ENCODE results near the gene MBNL1. TPM values are rescaled to one million over a fixed set of nuclear protein-coding genes. Genes with fewer than 3 reads are reported as not detected.

MBNL1 gene
- total RNA-seq, 4 donors from 2014 or later: 152 to 286 (median 228) TPM

DNA sequence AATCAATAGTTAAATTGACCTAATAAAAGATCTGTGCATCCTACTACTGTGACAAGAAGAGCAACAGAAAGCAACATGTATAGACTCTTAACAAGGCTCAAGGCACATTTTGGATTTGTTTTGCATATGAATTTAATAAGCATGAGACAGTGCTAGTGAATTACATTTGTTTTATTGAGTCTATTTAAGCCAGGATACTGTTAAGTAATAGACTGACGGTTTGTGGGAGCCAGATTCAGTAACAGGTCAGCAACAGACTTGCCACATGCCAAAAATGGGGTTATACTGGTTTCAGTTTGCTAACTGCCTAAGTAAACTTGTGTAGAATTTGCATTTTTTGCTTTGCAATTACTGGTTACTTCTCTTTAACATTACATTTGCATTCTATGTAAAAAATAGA, 54.0 kb downstream of the MBNL1 start:
- no peak for DNase-seq (ENCODE audit: low spot score in 2 of 2)
- no peak for TF ChIP-seq POLR2A (IDR thresholded peaks at IDR 0.05)
- TF ChIP-seq, protein P1, sequence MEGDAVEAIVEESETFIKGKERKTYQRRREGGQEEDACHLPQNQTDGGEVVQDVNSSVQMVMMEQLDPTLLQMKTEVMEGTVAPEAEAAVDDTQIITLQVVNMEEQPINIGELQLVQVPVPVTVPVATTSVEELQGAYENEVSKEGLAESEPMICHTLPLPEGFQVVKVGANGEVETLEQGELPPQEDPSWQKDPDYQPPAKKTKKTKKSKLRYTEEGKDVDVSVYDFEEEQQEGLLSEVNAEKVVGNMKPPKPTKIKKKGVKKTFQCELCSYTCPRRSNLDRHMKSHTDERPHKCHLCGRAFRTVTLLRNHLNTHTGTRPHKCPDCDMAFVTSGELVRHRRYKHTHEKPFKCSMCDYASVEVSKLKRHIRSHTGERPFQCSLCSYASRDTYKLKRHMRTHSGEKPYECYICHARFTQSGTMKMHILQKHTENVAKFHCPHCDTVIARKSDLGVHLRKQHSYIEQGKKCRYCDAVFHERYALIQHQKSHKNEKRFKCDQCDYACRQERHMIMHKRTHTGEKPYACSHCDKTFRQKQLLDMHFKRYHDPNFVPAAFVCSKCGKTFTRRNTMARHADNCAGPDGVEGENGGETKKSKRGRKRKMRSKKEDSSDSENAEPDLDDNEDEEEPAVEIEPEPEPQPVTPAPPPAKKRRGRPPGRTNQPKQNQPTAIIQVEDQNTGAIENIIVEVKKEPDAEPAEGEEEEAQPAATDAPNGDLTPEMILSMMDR (IDR thresholded peaks at IDR 0.05): no peak
- intact Hi-C loops (cut with DNase I; ENCODE audit: low total_unique reads): no loop called here
- 0 to 3% methylated on average over 1 of the region's 1 CpG for WGBS, 2 donors
- H3K4me3 ChIP-seq (ENCODE audit: low read depth, poor library complexity, severe bottlenecking): no peak overlapping the region

DNA sequence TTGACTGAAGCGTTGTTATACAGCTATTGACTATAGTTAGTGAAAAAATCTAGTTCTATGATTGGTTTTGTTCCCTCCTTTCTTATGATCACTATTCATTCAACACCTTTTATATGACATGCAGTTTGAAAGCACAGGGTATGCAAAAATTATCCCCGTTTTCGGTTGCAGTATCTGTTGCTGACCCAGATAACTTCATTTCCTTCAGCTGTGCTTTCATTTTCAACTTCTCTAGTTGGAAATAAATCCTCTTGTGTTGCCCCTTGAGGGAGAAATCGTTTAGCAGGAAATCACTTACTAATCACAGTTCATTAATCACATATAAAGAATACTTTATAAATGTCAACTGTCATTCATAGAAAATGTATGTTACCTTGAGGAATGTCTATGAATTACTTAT, 55.1 kb downstream of the MBNL1 start:
- 48 to 50% methylated on average over 4 of the region's 4 CpGs for WGBS, 2 donors
- no peak overlapping the region for H3K4me3 ChIP-seq (ENCODE audit: low read depth, poor library complexity, severe bottlenecking)

DNA sequence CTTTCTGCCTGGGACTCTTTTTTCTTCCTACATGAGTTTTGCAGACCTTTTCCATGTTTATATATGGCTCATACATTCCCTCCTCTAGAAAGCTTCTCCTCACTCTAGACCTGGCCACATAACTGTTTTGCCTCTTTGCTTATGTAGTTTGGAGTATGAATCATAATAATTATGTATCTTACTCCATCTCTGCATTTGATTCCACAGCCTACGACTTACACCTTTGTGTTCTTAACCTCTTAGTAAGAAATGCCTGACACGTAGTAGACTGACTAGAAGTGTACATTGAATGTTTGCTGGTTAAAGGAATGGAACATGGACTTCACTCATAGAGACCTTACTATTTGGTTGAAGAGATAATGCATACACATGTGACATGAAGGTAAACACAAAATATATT, 56.4 kb downstream of the MBNL1 start:
- 62 to 68% methylated on average over 2 of the region's 2 CpGs for WGBS, 2 donors
- intact Hi-C loops (cut with DNase I; ENCODE audit: low total_unique reads): no loop called here
- no peak for DNase-seq (ENCODE audit: low spot score in 2 of 2)
- TF ChIP-seq, protein P1 (IDR thresholded peaks at IDR 0.05): no peak
- TF ChIP-seq POLR2A (IDR thresholded peaks at IDR 0.05): no peak
- H3K4me3 ChIP-seq (ENCODE audit: low read depth, poor library complexity, severe bottlenecking): no peak overlapping the region

More for the DNA sequence above, 55.1 kb downstream of the MBNL1 start:
- no peak for DNase-seq (ENCODE audit: low spot score in 2 of 2)
- TF ChIP-seq POLR2A (IDR thresholded peaks at IDR 0.05): no peak
- TF ChIP-seq, protein P1 (IDR thresholded peaks at IDR 0.05): no peak
- intact Hi-C loops (cut with DNase I; ENCODE audit: low total_unique reads): no loop called here

DNA sequence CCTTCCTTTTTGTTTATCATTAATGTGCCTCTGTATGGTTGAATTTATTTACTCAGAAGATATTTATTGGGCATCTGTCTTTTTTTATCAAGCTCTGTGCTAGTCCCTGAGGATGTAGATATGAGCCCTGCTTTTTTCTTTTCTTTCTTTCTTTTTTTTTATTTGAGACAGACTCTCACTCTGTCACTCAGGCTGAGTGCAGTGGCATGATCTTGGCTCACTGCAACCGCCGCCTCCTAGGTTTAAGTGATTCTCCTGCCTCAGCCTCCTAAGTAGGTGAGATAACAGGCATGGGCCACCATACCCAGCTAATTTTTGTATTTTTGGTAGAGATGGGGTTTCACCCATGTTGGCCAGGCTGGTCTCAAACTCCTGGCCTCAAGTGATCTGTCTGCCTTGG, 58.5 kb downstream of the MBNL1 start:
- intact Hi-C loops (cut with DNase I; ENCODE audit: low total_unique reads): no loop called here
- no peak for TF ChIP-seq POLR2A (IDR thresholded peaks at IDR 0.05)
- TF ChIP-seq, protein P1 (IDR thresholded peaks at IDR 0.05): no peak
- 100% methylated on average over 2 of the region's 2 CpGs for WGBS, 2 donors
- no peak overlapping the region for H3K4me3 ChIP-seq (ENCODE audit: low read depth, poor library complexity, severe bottlenecking)
- no peak for DNase-seq (ENCODE audit: low spot score in 2 of 2)

DNA sequence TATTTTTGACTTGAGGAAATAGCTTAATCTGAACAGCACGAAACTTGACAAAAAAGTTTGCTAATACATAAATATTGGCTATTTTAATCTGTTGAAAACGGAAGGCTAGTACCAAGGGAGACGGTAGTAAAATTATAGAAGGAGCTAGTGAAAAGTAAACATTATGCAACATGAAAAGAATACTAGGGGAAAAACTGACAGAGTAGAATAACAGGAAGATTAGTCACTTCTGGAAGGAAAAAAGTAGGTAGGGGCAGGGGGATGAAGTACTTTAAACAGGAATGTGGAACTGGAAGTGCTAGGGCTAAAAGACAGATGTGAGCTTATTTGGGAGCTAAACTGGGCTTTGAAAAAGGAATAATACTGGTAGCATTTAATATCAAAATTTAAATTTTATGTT, 60.1 kb downstream of the MBNL1 start:
- H3K4me3 ChIP-seq (ENCODE audit: low read depth, poor library complexity, severe bottlenecking): no peak overlapping the region
- TF ChIP-seq, protein P1 (IDR thresholded peaks at IDR 0.05): no peak
- no peak for TF ChIP-seq POLR2A (IDR thresholded peaks at IDR 0.05)
- no peak for DNase-seq (ENCODE audit: low spot score in 2 of 2)
- WGBS, 2 donors: 37 to 42% methylated on average over 3 of the region's 3 CpGs
- intact Hi-C loops (cut with DNase I; ENCODE audit: low total_unique reads): no loop called here

DNA sequence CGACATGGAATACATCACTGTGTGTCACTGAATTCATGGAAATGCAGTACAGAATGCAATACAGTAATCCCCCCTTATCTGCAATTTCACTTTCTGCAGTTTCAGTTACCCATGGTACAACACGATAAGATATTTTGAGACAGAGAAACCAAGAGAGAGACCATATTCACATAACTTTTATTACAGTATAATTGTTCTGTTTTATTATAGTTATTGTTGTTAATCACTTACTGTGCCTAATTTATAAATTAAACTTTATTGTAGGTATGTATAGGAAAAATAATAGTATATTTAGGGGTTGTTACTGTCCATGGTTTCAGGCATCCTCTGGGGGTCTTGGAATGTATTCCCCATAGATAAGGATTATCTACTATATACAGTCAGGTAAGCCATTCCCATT, 61.8 kb downstream of the MBNL1 start:
- no peak for TF ChIP-seq POLR2A (IDR thresholded peaks at IDR 0.05)
- TF ChIP-seq, protein P1 (IDR thresholded peaks at IDR 0.05): no peak
- intact Hi-C loops (cut with DNase I; ENCODE audit: low total_unique reads): no loop called here
- no peak for DNase-seq (ENCODE audit: low spot score in 2 of 2)
- H3K4me3 ChIP-seq (ENCODE audit: low read depth, poor library complexity, severe bottlenecking): no peak overlapping the region
- 67 to 82% methylated on average over 2 of the region's 2 CpGs for WGBS, 2 donors
